Activated B cell treated with CpG ODN at 0.5 μM for 24 hours (primary cell): ENCODE data around the gene ERGIC3. TPM values are rescaled to one million over a fixed set of nuclear protein-coding genes. Genes with fewer than 3 reads are reported as not detected.

Experiments used
- ATAC-seq: fragments of 200-7000 bp; cut with Tn5 transposase; one replicate; pipeline ENCODE4 v1.10.0; 2021; ENCODE audit warnings: low read depth, mild to moderate bottlenecking, moderate library complexity
- CTCF ChIA-PET: fragments of 350-600 bp; sonication (Branson Sonifier 250); formaldehyde crosslinking; loops from one replicate; lab custom pipeline; 2021; ENCODE audit warnings: antibody characterized with exemption; lab: Charles Lee
- POLR2A ChIA-PET: fragments of 350-600 bp; sonication (Branson Sonifier 250); formaldehyde crosslinking; loops from one replicate; lab custom pipeline; 2021; ENCODE audit warnings: antibody characterized with exemption; lab: Charles Lee
- DNase-seq: peaks from one replicate; pipeline ENCODE4 v3.0.0; 2022
- H3K27ac Mint-ChIP-seq: one replicate; pipeline ENCODE4 v1.8.0; 2020; ENCODE audit warnings: mixed read lengths
- H3K27me3 Mint-ChIP-seq: one replicate; pipeline ENCODE4 v1.8.0; 2021; ENCODE audit warnings: mixed read lengths
- H3K36me3 Mint-ChIP-seq: one replicate; pipeline ENCODE4 v1.8.0; 2021; ENCODE audit warnings: low read depth, mixed read lengths
- H3K4me1 Mint-ChIP-seq: one replicate; pipeline ENCODE4 v1.8.0; 2021; ENCODE audit warnings: mixed read lengths
- H3K4me3 Mint-ChIP-seq: one replicate; pipeline ENCODE4 v1.8.0; 2020; ENCODE audit warnings: mild to moderate bottlenecking, mixed read lengths
- H3K9me3 Mint-ChIP-seq: one replicate; pipeline ENCODE4 v1.8.0; 2020; ENCODE audit warnings: mixed read lengths
- CTCF ChIP-seq: fragments of 200-600 bp; IDR thresholded peaks from one replicate; pipeline ENCODE4 v1.8.0; 2022; ENCODE audit warnings: antibody characterized with exemption, mild to moderate bottlenecking
- intact Hi-C: fragments of 100-400 bp; cut with micrococcal nuclease; formaldehyde crosslinking; loops from one replicate; pipeline ENCODE4 v1.15.1; 2024
- total RNA-seq: library from RNA; stranded (reverse); gene quantifications from 2 replicates; pipeline ENCODE4 v1.2.3, GENCODE V29; 2022

Gene ERGIC3
- total RNA-seq, 1 donor from 2014 or later: 183 TPM

- CTCF ChIA-PET: no interaction called here
- DNase-seq: no peak
- TF ChIP-seq CTCF: no peak
- Mint-ChIP-seq H3K4me3 (no peak overlapping the region), H3K36me3 (peaks cover 94% of the 10 kb centered on the region), H3K27ac (no peak overlapping the region), H3K4me1 (peaks cover 30% of the 10 kb centered on the region), H3K27me3 (no peaks in the 10 kb centered on the region), H3K9me3 (no peaks in the 10 kb centered on the region)
- no peak for ATAC-seq
- POLR2A ChIA-PET: interaction anchor here (2.7 kb wide), 1 partner anchor 8 kb away, joined by 11 read pairs; no protein-coding TSS in a partner anchor
- intact Hi-C loops: no loop called here
Measured at GRCh38 chr20:35499271-35499670, 42.6 kb upstream of the ERGIC3 start.

- ChIA-PET POLR2A (interaction anchor here (0.9 to 2.2 kb wide), 8 partner anchors 9 to 240 kb away, joined by 3 to 29 read pairs (median 4); partner anchors contain the start of genes CPNE1, ERGIC3, RBM12 and RBM39), CTCF (interaction anchor here (0.7 to 1.8 kb wide), 3 partner anchors 19 to 39 kb away, joined by 3 to 13 read pairs (median 3); no protein-coding TSS in a partner anchor)
- Mint-ChIP-seq H3K4me1 (peaks cover 55% of the 10 kb centered on the region), H3K27ac (peak overlapping the region; percentile 68), H3K36me3 (peaks cover 93% of the 10 kb centered on the region), H3K27me3 (no peaks in the 10 kb centered on the region), H3K9me3 (no peaks in the 10 kb centered on the region), H3K4me3 (peak overlapping the region; percentile 44)
- peak; percentile 95 for ATAC-seq
- TF ChIP-seq CTCF: no peak
- intact Hi-C loops: loop anchor here (1.0 to 5.0 kb wide), 2 partner anchors 11 to 40 kb away; no protein-coding TSS in a partner anchor
- DNase-seq: peak; percentile 49
Measured at GRCh38 chr20:35502352-35502751, 39.5 kb upstream of the ERGIC3 start.

GRCh38 chr20:35503281-35503680 lies 38.6 kb upstream of the ERGIC3 start:
- ATAC-seq: no peak
- intact Hi-C loops: loop anchor here (5.0 kb wide), 1 partner anchor 41 kb away; no protein-coding TSS in a partner anchor
- DNase-seq: no peak
- ChIA-PET POLR2A (interaction anchor here (0.9 to 2.2 kb wide), 7 partner anchors 8 to 239 kb away, joined by 3 to 29 read pairs (median 5); partner anchors contain the start of genes CPNE1, RBM12, RBM39 and SPAG4), CTCF (interaction anchor here (1.1 to 1.8 kb wide), 2 partner anchors 24 to 40 kb away, joined by 3 to 13 read pairs; no protein-coding TSS in a partner anchor)
- H3K27me3 Mint-ChIP-seq: no peaks in the 10 kb centered on the region
- TF ChIP-seq CTCF: no peak
- peaks cover 64% of the 10 kb centered on the region for H3K4me1 Mint-ChIP-seq
- no peak overlapping the region for H3K27ac Mint-ChIP-seq
- H3K4me3 Mint-ChIP-seq: no peak overlapping the region
- H3K36me3 Mint-ChIP-seq: peaks cover 92% of the 10 kb centered on the region
- H3K9me3 Mint-ChIP-seq: no peaks in the 10 kb centered on the region

- POLR2A ChIA-PET: interaction anchor here (0.9 to 2.2 kb wide), 2 partner anchors 229 to 238 kb away, joined by 3 to 9 read pairs; partner anchors contain the start of gene RBM39
Measured at GRCh38 chr20:35503841-35504561, 37.9 kb upstream of the ERGIC3 start.

More at GRCh38 chr20:35503841-35504561, 37.9 kb upstream of the ERGIC3 start:
- ATAC-seq (no peak), DNase-seq (no peak)
- Mint-ChIP-seq H3K9me3 (no peaks in the 10 kb centered on the region), H3K4me1 (peaks cover 71% of the 10 kb centered on the region), H3K27ac (no peak overlapping the region), H3K4me3 (no peak overlapping the region), H3K27me3 (no peaks in the 10 kb centered on the region), H3K36me3 (peaks cover 92% of the 10 kb centered on the region)
- CTCF ChIA-PET: interaction anchor here (1.1 to 1.8 kb wide), 2 partner anchors 25 to 41 kb away, joined by 3 to 13 read pairs; no protein-coding TSS in a partner anchor
- no peak for TF ChIP-seq CTCF
- intact Hi-C loops: loop anchor here (5.0 kb wide), 1 partner anchor 42 kb away; no protein-coding TSS in a partner anchor
